Umbilical cord (tissue), 2 donors: ENCODE results near the gene AP5M1. TPM values are rescaled to one million over a fixed set of nuclear protein-coding genes. Genes with fewer than 3 reads are reported as not detected.
"Not testable (repeated sequence)": the region's sequence is repeated elsewhere in the genome, so short reads cannot be mapped to it uniquely, and the experiment has no call there.

Experiments used
- DNase-seq: peaks from one replicate; pipeline ENCODE4 v3.0.0-alpha.2; 2015; ENCODE audit warnings: low spot score
- total RNA-seq: library from RNA; depleted of rRNA; stranded (reverse); fragments of >200 nt; gene quantifications from one replicate; pipeline ENCODE4 v1.2.3, GENCODE V29; 2014; ENCODE audit warnings: low replicate concordance; ENCODE audit not compliant: insufficient read depth

The AP5M1 gene
- total RNA-seq, 1 donor from 2014 or later, result 23.8 TPM

- no peak for DNase-seq
Observed at GRCh38 chr14:57290751-57291150, 22.0 kb downstream of the AP5M1 start.

- DNase-seq, result no peak
Observed at GRCh38 chr14:57291692-57292647, 23.2 kb downstream of the AP5M1 start.

GRCh38 chr14:57293866-57294837 lies 25.4 kb downstream of the AP5M1 start:
- no peak for DNase-seq

GRCh38 chr14:57295239-57295638 lies 26.5 kb downstream of the AP5M1 start:
- DNase-seq, result no peak

GRCh38 chr14:57297852-57298251 lies 29.1 kb downstream of the AP5M1 start:
- no peak for DNase-seq

- DNase-seq, result no peak
Observed at GRCh38 chr14:57299511-57299910, 30.7 kb downstream of the AP5M1 start.

- DNase-seq, result no peak
Observed at GRCh38 chr14:57302883-57303282, 34.1 kb downstream of the AP5M1 start.

GRCh38 chr14:57314396-57315089 lies 45.8 kb downstream of the AP5M1 start:
- DNase-seq, result no peak

- peak; percentile 79 for DNase-seq
Observed at GRCh38 chr14:57317248-57317833, 48.6 kb downstream of the AP5M1 start.

GRCh38 chr14:57319636-57320192 lies 50.9 kb downstream of the AP5M1 start:
- no peak for DNase-seq

GRCh38 chr14:57323721-57324120 lies 55.0 kb downstream of the AP5M1 start:
- DNase-seq, result no peak

- DNase-seq, result no peak
Observed at GRCh38 chr14:57326253-57326652, 57.5 kb downstream of the AP5M1 start.

GRCh38 chr14:57329833-57330232 lies 61.1 kb downstream of the AP5M1 start:
- no peak for DNase-seq

- DNase-seq, result not testable (repeated sequence)
Observed at GRCh38 chr14:57332475-57332874, 63.7 kb downstream of the AP5M1 start.

GRCh38 chr14:57333726-57334125 lies 65.0 kb downstream of the AP5M1 start:
- DNase-seq, result not testable (repeated sequence)

- not testable (repeated sequence) for DNase-seq
Observed at GRCh38 chr14:57343545-57344297, 75.0 kb downstream of the AP5M1 start.

GRCh38 chr14:57345106-57345505 lies 76.3 kb downstream of the AP5M1 start:
- no peak for DNase-seq

- DNase-seq, result no peak
Observed at GRCh38 chr14:57346741-57347140, 78.0 kb downstream of the AP5M1 start.
